Liver (tissue), 9 donors: ENCODE data around the gene NOS3. TPM values are rescaled to one million over a fixed set of nuclear protein-coding genes. Genes with fewer than 3 reads are reported as not detected.

Experiments
- DNase-seq: peaks from one replicate; pipeline ENCODE4 v3.0.0-alpha.2; 2017; ENCODE audit warnings: low spot score
- H3K27ac ChIP-seq, 2 donors: one replicate each; pipeline ENCODE4 v1.7.0; 2013; ENCODE audit warnings: inconsistent platforms in 2 of 2, low read length in 2 of 2, control low read depth in 1 of 2, low read depth in 1 of 2, mild to moderate bottlenecking in 1 of 2
- H3K27me3 ChIP-seq, 4 donors: one replicate each; pipeline versions ENCODE4 v1.6.1 to v1.7.0; 2013; ENCODE audit warnings: low read length in 3 of 4, inconsistent platforms in 1 of 4, mild to moderate bottlenecking in 1 of 4, moderate library complexity in 1 of 4; ENCODE audit not compliant: control insufficient read depth in 4 of 4, insufficient read depth in 4 of 4
- H3K36me3 ChIP-seq, 4 donors: one replicate each; pipeline versions ENCODE4 v1.6.1 to v1.7.0; 2013; ENCODE audit warnings: low read length in 3 of 4, mild to moderate bottlenecking in 3 of 4, low read depth in 1 of 4, moderate library complexity in 1 of 4; ENCODE audit not compliant: control insufficient read depth in 4 of 4, insufficient read depth in 3 of 4
- H3K4me1 ChIP-seq, 4 donors: one replicate each; pipeline versions ENCODE4 v1.6.1 to v1.7.0; 2013; ENCODE audit warnings: low read length in 3 of 4, mild to moderate bottlenecking in 3 of 4, moderate library complexity in 1 of 4; ENCODE audit not compliant: control insufficient read depth in 4 of 4, insufficient read depth in 4 of 4
- H3K4me3 ChIP-seq, 3 donors: one replicate each; pipeline versions ENCODE4 v1.6.1 to v1.7.0; 2013; ENCODE audit warnings: low read length in 3 of 3, control low read depth in 1 of 3, low read depth in 1 of 3, mild to moderate bottlenecking in 1 of 3
- H3K9ac ChIP-seq, 2 donors: one replicate each; pipeline ENCODE4 v1.7.0; 2013; ENCODE audit warnings: low read length in 2 of 2, mild to moderate bottlenecking in 2 of 2, moderate library complexity in 2 of 2, control low read depth in 1 of 2, low read depth in 1 of 2
- H3K9me3 ChIP-seq, 4 donors: one replicate each; pipeline versions ENCODE4 v1.6.1 to v1.7.0; 2013; ENCODE audit warnings: low read length in 3 of 4; ENCODE audit not compliant: control insufficient read depth in 4 of 4
- FOXA2 ChIP-seq: IDR thresholded peaks from 2 replicates; pipeline ENCODE4 v1.6.1; 2016; ENCODE audit warnings: antibody characterized with exemption
- GABPA ChIP-seq, 2 donors: IDR thresholded peaks in 1 of 2; conservative IDR thresholded peaks in 1 of 2; 2 replicates each; pipeline ENCODE4 v1.6.1; 2016; ENCODE audit warnings: antibody characterized with exemption in 2 of 2, mild to moderate bottlenecking in 1 of 2, moderate library complexity in 1 of 2
- HNF4G ChIP-seq: IDR thresholded peaks from 2 replicates; pipeline ENCODE4 v1.6.1; 2016; ENCODE audit warnings: antibody characterized with exemption
- JUND ChIP-seq, 2 donors: IDR thresholded peaks; 2 replicates each; pipeline ENCODE4 v1.6.1; 2016; ENCODE audit warnings: antibody characterized with exemption in 2 of 2
- NR2F2 ChIP-seq: IDR thresholded peaks from 2 replicates; pipeline ENCODE4 v1.6.1; 2016; ENCODE audit warnings: antibody characterized with exemption
- RAD21 ChIP-seq, 2 donors: IDR thresholded peaks; 2 replicates each; pipeline ENCODE4 v1.6.1; 2016; ENCODE audit warnings: antibody characterized with exemption in 2 of 2, mild to moderate bottlenecking in 2 of 2
- RXRA ChIP-seq, 2 donors: IDR thresholded peaks; 2 replicates each; pipeline ENCODE4 v1.6.1; 2017 to 2018; ENCODE audit warnings: antibody characterized with exemption in 2 of 2, mild to moderate bottlenecking in 1 of 2
- SP1 ChIP-seq: IDR thresholded peaks from 2 replicates; pipeline ENCODE4 v1.6.1; 2018; ENCODE audit warnings: antibody characterized with exemption, mild to moderate bottlenecking
- YY1 ChIP-seq: IDR thresholded peaks from 2 replicates; pipeline ENCODE4 v1.6.1; 2016; ENCODE audit warnings: antibody characterized with exemption, mild to moderate bottlenecking
- WGBS: extraction: QIAGEN DNeasy Blood & Tissue Kit; methylation state at CpG from one replicate; pipeline ENCODE4 v1.1.7; 2013; 5-methylcytosine and 5-hydroxymethylcytosine counted together
- polyA plus RNA-seq, 2 donors: library from polyadenylated mRNA; stranded (reverse) in 1 of 2; unstranded in 1 of 2; fragments of 200-250 nt in 1 of 2; fragments of >200 nt in 1 of 2; fragmentation: Nextera tagmentation in 1 of 2; extraction: Ambion mirVana in 1 of 2; gene quantifications; one replicate each; pipeline versions ENCODE4 v1.2.1 to v1.2.3, GENCODE V29; 2013 to 2015
- total RNA-seq, 2 donors: library from RNA; depleted of rRNA; stranded (reverse); fragments of >200 nt; gene quantifications; one replicate each; pipeline ENCODE4 v1.2.3, GENCODE V29; 2014
- TF ChIP-seq, protein P1 (sequence below): IDR thresholded peaks from 2 replicates; pipeline ENCODE4 v1.6.1; 2016; ENCODE audit warnings: antibody characterized with exemption
- TF ChIP-seq, protein P2 (sequence below): IDR thresholded peaks from 2 replicates; pipeline ENCODE4 v1.6.1; 2016; ENCODE audit warnings: antibody characterized with exemption, mild to moderate bottlenecking
- TF ChIP-seq, protein P3 (sequence below): IDR thresholded peaks from 2 replicates; pipeline ENCODE4 v1.6.1; 2016; ENCODE audit warnings: antibody characterized with exemption
- TF ChIP-seq, protein P4 (sequence below): fragments of 150-350 bp; IDR thresholded peaks from 2 replicates; pipeline ENCODE4 v1.5.1; 2017; ENCODE audit warnings: improper control_type of control experiment, low read depth, low read length; ENCODE audit not compliant: missing input control
- TF ChIP-seq, protein P5 (sequence below): IDR thresholded peaks from 2 replicates; pipeline ENCODE4 v1.6.1; 2016; ENCODE audit warnings: antibody characterized with exemption
- donor health status: healthy.
- donor health status: healthy.
- donor health status: healthy.
- donor health status: healthy.
- donor health status: healthy.

The NOS3 gene
- total and polyA plus RNA-seq, 4 donors = 1.6 to 6.1 (median 5.1) TPM

DNA sequence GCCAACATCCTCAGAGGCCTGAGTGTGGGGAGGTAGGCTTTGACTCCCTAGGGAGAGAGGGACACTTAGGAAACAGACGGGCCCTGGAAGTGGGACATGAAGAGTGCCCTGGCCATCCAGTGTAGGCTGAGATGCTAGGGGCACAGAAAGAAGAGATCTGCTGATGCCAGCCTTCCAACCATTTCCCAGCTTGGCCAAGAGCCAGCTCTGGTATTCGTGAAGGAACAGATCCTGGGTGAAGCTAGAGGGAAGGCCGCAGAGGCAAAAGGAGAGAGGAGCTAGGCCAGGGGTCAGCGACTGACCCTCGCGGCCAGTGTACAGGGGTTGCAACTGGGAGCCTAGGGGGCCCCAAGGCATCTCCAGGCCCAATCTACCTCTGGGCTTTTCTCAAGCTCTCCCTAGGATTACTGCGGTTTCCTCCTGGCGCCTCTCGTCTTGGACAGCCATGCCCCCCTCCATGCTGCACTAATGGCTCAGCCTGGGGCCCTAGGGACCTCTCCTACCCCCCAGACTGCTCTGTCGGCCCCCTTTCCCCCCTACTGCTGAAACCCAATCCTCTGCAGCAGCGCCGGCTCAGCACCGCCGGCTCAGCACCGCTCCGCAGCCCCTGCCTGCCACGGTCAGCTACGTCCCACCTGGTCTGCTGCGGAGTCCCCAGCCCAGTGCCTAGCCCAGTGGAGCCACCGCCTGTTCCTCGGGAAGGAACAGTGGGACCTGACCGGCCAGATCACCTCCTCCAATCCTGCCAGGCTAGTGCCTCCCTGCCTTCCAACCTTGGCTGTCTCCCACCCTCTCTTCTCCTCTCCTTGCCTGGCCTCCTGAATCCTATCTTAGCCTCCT, 57.4 kb downstream of the NOS3 start, which contains the start of gene ASIC3:
ASIC3 (plus strand) TSS at position 556 of the 840 bp plus-strand sequence. CDS start 355 bp downstream, outside the sequence.
- no peaks in the 10 kb centered on the region for H3K9me3 ChIP-seq
- 79% methylated on average over 22 of the region's 22 CpGs for WGBS
- no peak for DNase-seq
- no peak within 1 kb of the TSS for H3K9ac ChIP-seq
- H3K4me1 ChIP-seq = peaks cover 0 to 2% (median 0%) of the 10 kb centered on the region in 4 donors
- H3K27ac ChIP-seq = no peak within 1 kb of the TSS
- no peaks in the 10 kb centered on the region for H3K27me3 ChIP-seq
- peaks cover 0 to 8% (median 0%) of the 10 kb centered on the region in 4 donors for H3K36me3 ChIP-seq
- no peak within 1 kb of the TSS for H3K4me3 ChIP-seq
- TF ChIP-seq, protein P1, sequence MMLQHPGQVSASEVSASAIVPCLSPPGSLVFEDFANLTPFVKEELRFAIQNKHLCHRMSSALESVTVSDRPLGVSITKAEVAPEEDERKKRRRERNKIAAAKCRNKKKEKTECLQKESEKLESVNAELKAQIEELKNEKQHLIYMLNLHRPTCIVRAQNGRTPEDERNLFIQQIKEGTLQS = no peak
- TF ChIP-seq, protein P2, sequence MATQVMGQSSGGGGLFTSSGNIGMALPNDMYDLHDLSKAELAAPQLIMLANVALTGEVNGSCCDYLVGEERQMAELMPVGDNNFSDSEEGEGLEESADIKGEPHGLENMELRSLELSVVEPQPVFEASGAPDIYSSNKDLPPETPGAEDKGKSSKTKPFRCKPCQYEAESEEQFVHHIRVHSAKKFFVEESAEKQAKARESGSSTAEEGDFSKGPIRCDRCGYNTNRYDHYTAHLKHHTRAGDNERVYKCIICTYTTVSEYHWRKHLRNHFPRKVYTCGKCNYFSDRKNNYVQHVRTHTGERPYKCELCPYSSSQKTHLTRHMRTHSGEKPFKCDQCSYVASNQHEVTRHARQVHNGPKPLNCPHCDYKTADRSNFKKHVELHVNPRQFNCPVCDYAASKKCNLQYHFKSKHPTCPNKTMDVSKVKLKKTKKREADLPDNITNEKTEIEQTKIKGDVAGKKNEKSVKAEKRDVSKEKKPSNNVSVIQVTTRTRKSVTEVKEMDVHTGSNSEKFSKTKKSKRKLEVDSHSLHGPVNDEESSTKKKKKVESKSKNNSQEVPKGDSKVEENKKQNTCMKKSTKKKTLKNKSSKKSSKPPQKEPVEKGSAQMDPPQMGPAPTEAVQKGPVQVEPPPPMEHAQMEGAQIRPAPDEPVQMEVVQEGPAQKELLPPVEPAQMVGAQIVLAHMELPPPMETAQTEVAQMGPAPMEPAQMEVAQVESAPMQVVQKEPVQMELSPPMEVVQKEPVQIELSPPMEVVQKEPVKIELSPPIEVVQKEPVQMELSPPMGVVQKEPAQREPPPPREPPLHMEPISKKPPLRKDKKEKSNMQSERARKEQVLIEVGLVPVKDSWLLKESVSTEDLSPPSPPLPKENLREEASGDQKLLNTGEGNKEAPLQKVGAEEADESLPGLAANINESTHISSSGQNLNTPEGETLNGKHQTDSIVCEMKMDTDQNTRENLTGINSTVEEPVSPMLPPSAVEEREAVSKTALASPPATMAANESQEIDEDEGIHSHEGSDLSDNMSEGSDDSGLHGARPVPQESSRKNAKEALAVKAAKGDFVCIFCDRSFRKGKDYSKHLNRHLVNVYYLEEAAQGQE = no peak
- TF ChIP-seq NR2F2 (no peak), RAD21 (IDR thresholded peaks at IDR 0.05) (no peak), RXRA (IDR thresholded peaks at IDR 0.05) (no peak), FOXA2 (no peak), HNF4G (no peak), SP1 (no peak), JUND (IDR thresholded peaks at IDR 0.05) (no peak), GABPA (IDR thresholded peaks at IDR 0.05 in 1 of 2, conservative IDR thresholded peaks at IDR 0.05 in 1 of 2) (no peak), YY1 (no peak)
- TF ChIP-seq, protein P3, sequence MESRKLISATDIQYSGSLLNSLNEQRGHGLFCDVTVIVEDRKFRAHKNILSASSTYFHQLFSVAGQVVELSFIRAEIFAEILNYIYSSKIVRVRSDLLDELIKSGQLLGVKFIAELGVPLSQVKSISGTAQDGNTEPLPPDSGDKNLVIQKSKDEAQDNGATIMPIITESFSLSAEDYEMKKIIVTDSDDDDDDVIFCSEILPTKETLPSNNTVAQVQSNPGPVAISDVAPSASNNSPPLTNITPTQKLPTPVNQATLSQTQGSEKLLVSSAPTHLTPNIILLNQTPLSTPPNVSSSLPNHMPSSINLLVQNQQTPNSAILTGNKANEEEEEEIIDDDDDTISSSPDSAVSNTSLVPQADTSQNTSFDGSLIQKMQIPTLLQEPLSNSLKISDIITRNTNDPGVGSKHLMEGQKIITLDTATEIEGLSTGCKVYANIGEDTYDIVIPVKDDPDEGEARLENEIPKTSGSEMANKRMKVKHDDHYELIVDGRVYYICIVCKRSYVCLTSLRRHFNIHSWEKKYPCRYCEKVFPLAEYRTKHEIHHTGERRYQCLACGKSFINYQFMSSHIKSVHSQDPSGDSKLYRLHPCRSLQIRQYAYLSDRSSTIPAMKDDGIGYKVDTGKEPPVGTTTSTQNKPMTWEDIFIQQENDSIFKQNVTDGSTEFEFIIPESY = no peak
- TF ChIP-seq, protein P4, sequence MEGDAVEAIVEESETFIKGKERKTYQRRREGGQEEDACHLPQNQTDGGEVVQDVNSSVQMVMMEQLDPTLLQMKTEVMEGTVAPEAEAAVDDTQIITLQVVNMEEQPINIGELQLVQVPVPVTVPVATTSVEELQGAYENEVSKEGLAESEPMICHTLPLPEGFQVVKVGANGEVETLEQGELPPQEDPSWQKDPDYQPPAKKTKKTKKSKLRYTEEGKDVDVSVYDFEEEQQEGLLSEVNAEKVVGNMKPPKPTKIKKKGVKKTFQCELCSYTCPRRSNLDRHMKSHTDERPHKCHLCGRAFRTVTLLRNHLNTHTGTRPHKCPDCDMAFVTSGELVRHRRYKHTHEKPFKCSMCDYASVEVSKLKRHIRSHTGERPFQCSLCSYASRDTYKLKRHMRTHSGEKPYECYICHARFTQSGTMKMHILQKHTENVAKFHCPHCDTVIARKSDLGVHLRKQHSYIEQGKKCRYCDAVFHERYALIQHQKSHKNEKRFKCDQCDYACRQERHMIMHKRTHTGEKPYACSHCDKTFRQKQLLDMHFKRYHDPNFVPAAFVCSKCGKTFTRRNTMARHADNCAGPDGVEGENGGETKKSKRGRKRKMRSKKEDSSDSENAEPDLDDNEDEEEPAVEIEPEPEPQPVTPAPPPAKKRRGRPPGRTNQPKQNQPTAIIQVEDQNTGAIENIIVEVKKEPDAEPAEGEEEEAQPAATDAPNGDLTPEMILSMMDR = no peak
- TF ChIP-seq, protein P5, sequence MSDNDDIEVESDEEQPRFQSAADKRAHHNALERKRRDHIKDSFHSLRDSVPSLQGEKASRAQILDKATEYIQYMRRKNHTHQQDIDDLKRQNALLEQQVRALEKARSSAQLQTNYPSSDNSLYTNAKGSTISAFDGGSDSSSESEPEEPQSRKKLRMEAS = no peak
